ENCODE data around the gene FNDC8.
A peak's percentile ranks its signal among the peaks of the same experiment; 100 is the strongest.
"Not testable (repeated sequence)": the region's sequence is repeated elsewhere in the genome, so short reads cannot be mapped to it uniquely, and the experiment has no call there.

The FNDC8 gene

GRCh38 chr17:35174835-35175334, 53.5 kb downstream of the FNDC8 start:
- no peak for DNase-seq

- DNase-seq = peak; percentile 23
Measured at GRCh38 chr17:35175638-35176415, 54.4 kb downstream of the FNDC8 start.

- DNase-seq = no peak
Measured at GRCh38 chr17:35176897-35177296, 55.5 kb downstream of the FNDC8 start.

GRCh38 chr17:35179379-35179778, 58.0 kb downstream of the FNDC8 start:
- DNase-seq = not testable (repeated sequence)
